Suprapubic skin (tissue), 3 donors: ENCODE measurements around the gene AKR1C8.

Source experiments
- CTCF ChIP-seq, 2 donors: fragments of 200-600 bp in 1 of 2; fragments of 450-650 bp in 1 of 2; sonication (generic) in 1 of 2; IDR thresholded peaks; one replicate each; pipeline ENCODE4 v1.5.1; 2016 to 2019; ENCODE audit warnings: antibody characterized with exemption in 2 of 2, mild to moderate bottlenecking in 1 of 2, moderate library complexity in 1 of 2
- POLR2AphosphoS5 ChIP-seq, 3 donors: sonication (generic); formaldehyde crosslinking; IDR thresholded peaks; one replicate each; pipeline ENCODE4 v1.6.1; 2017; ENCODE audit warnings: antibody characterized with exemption in 3 of 3

GRCh38 chr10:5151076-5151475 lies 33.9 kb downstream of the AKR1C8 start:
- TF ChIP-seq CTCF (IDR thresholded peaks at IDR 0.05) (no peak), POLR2AphosphoS5 (IDR thresholded peaks at IDR 0.05) (no peak)
